H1 (cell line): ENCODE data around the gene CPA3. TPM values are rescaled to one million over a fixed set of nuclear protein-coding genes. Genes with fewer than 3 reads are reported as not detected.

Experiments used
- BCL11A ChIP-seq, 2 experiments: IDR thresholded peaks; one replicate each; pipeline ENCODE4 v1.6.1; 2011; ENCODE audit warnings: low read depth in 2 of 2, low read length in 2 of 2, mild to moderate bottlenecking in 2 of 2
- BRCA1 ChIP-seq: IDR thresholded peaks from 2 replicates; pipeline ENCODE4 v1.6.1; 2012; ENCODE audit warnings: low read depth, low read length, improper control_type of control experiment
- CHD7 ChIP-seq: fragments of 300-600 bp; sonication (generic); IDR thresholded peaks from 2 replicates; pipeline ENCODE4 v1.7.1; 2012; ENCODE audit warnings: low read length, moderate library complexity, mild to moderate bottlenecking, inconsistent platforms; ENCODE audit not compliant: insufficient replicate concordance
- JUND ChIP-seq: IDR thresholded peaks from 2 replicates; pipeline ENCODE4 v1.6.1; 2011; ENCODE audit warnings: mild to moderate bottlenecking, improper control_type of control experiment, low read length
- MAFK ChIP-seq: IDR thresholded peaks from 2 replicates; pipeline ENCODE4 v1.6.1; 2012; ENCODE audit warnings: low read depth, mild to moderate bottlenecking, improper control_type of control experiment, low read length
- PHF8 ChIP-seq: fragments of 200-600 bp; sonication (generic); conservative IDR thresholded peaks from 2 replicates; pipeline ENCODE4 v1.7.1; 2012; ENCODE audit warnings: low read depth, mild to moderate bottlenecking, inconsistent platforms, low read length, moderate library complexity
- SAP30 ChIP-seq: fragments of 300-600 bp; sonication (generic); IDR thresholded peaks from 2 replicates; pipeline ENCODE4 v1.7.1; 2012; ENCODE audit warnings: low read length, moderate library complexity, mild to moderate bottlenecking, inconsistent platforms; ENCODE audit not compliant: insufficient read depth, insufficient replicate concordance
- SIRT6 ChIP-seq: IDR thresholded peaks from one replicate; pipeline ENCODE4 v1.7.1; 2012; ENCODE audit warnings: low read length, inconsistent platforms
- SP2 ChIP-seq: IDR thresholded peaks from 2 replicates; pipeline ENCODE4 v1.6.1; 2012; ENCODE audit warnings: mild to moderate bottlenecking, low read length, inconsistent platforms
- SRF ChIP-seq: IDR thresholded peaks from 2 replicates; pipeline ENCODE4 v1.6.1; 2011; ENCODE audit warnings: mild to moderate bottlenecking, low read depth, low read length, moderate library complexity
- TAF1 ChIP-seq: IDR thresholded peaks from 2 replicates; pipeline ENCODE4 v1.6.1; 2011; ENCODE audit warnings: mild to moderate bottlenecking, low read depth, low read length
- TCF12 ChIP-seq: IDR thresholded peaks from 2 replicates; pipeline ENCODE4 v1.6.1; 2011; ENCODE audit warnings: low read depth, mild to moderate bottlenecking, low read length
- polyA plus RNA-seq, 7 experiments: library from polyadenylated mRNA; depleted of rRNA in 3 of 7; stranded (reverse) in 5 of 7; unstranded in 2 of 7; fragments of >200 nt in 5 of 7; fragments of 200-250 nt in 2 of 7; gene quantifications; 1 replicate in 5 of 7; 2 replicates in 1 of 7; 4 replicates in 1 of 7; pipeline versions ENCODE4 v1.2.1 to v1.2.3, GENCODE V29; 2011 to 2013; ENCODE audit warnings: missing spikeins in 2 of 7, mixed read lengths in 2 of 7
- total RNA-seq: library from RNA; stranded (reverse); fragmentation: NEBNext Ultra II Directional; extraction: Animal tissue kit (Norgen Biotek cat#: 25700); gene quantifications from 2 replicates; pipeline ENCODE4 v1.2.1, GENCODE V29; 2021

CPA3 gene
- total and polyA plus RNA-seq, 2 of the 8 experiments (the other 6 are each of a cell fraction or from before 2014, with no cell fraction given), result not detected

- TF ChIP-seq CHD7, result no peak
- no peak for TF ChIP-seq BCL11A (IDR thresholded peaks at IDR 0.05; ENCODE audit: low read depth in 2 of 2, low read length in 2 of 2)
- no peak for TF ChIP-seq TCF12
- peak; percentile 92 for TF ChIP-seq JUND
- no peak for TF ChIP-seq SAP30
- TF ChIP-seq TAF1, result no peak
- no peak for TF ChIP-seq BRCA1
- no peak for TF ChIP-seq SIRT6
- no peak for TF ChIP-seq SP2
- TF ChIP-seq SRF, result no peak
- peak; percentile 86 for TF ChIP-seq MAFK
- no peak for TF ChIP-seq PHF8
Measured at GRCh38 chr3:148943506-148944205, 78.6 kb downstream of the CPA3 start (continued).
